K562 (cell line): ENCODE measurements around the gene GNA14. TPM values are rescaled to one million over a fixed set of nuclear protein-coding genes. Genes with fewer than 3 reads are reported as not detected.

Experiments used
- ATAC-seq: fragments of 200-7000 bp; cut with Tn5 transposase; 3 replicates; pipeline ENCODE4 v1.9.1; 2020; ENCODE audit warnings: moderate library complexity
- BruUV-seq: library from RNA; stranded (reverse); fragments of 400-500 nt; replicated peaks from 2 replicates; lab custom pipeline; 2021; lab: Mats Ljungman, UMichigan
- CTCF ChIA-PET: fragments of 300-600 bp; formaldehyde crosslinking; extraction: SDS; loops from one replicate; lab custom pipeline; 2021; ENCODE audit warnings: low intra/inter-chr PET ratio; lab: Yijun Ruan, JAX
- POLR2A ChIA-PET: fragments of 300-600, 350-650 bp; sonication (Branson Sonifier 250); formaldehyde crosslinking; extraction: SDS; loops from one replicate; lab custom pipeline; 2021; ENCODE audit warnings: antibody characterized with exemption, inconsistent platforms; lab: Yijun Ruan, JAX
- DNase-seq, 4 experiments: peaks; one replicate each; pipeline versions ENCODE4 v3.0.0 to v3.0.0-alpha.2; 2011 to 2018; ENCODE audit warnings: low spot score in 3 of 4, mixed read lengths in 3 of 4; ENCODE audit errors: extremely low read depth in 1 of 4
- FAIRE-seq: peaks from 2 replicates; lab custom pipeline; 2011; peaks lifted over from hg19 to GRCh38; lab: Jason Lieb, UNC
- H2AFZ ChIP-seq: 2 replicates; pipeline ENCODE4 v1.6.0; 2011; ENCODE audit warnings: low read depth, low read length, control low read depth, inconsistent platforms
- H3K27ac ChIP-seq: fragments of 200-600 bp; 3 replicates; pipeline ENCODE4 v1.8.0; 2011; ENCODE audit warnings: low read depth, mild to moderate bottlenecking, control low read depth, inconsistent platforms, low read length, moderate library complexity, mixed read lengths; ENCODE audit errors: extremely low read depth
- H3K27me3 ChIP-seq, 2 experiments: fragments of 300-600 bp in 1 of 2; 2 replicates in 1 of 2; 3 replicates in 1 of 2; pipeline versions ENCODE4 v1.6.0 to v1.8.0; 2011; ENCODE audit warnings: inconsistent platforms in 2 of 2, low read length in 2 of 2, mild to moderate bottlenecking in 1 of 2, mixed read lengths in 1 of 2, moderate library complexity in 1 of 2; ENCODE audit not compliant: control insufficient read depth in 2 of 2, insufficient read depth in 2 of 2
- H3K36me3 ChIP-seq: fragments of 300-600 bp; 3 replicates; pipeline ENCODE4 v1.8.0; 2011; ENCODE audit warnings: mild to moderate bottlenecking, low read length, inconsistent platforms; ENCODE audit not compliant: control insufficient read depth, insufficient read depth
- H3K4me1 ChIP-seq, 2 experiments: fragments of 200-600 bp in 1 of 2; replicated peaks in 1 of 2; 2 replicates in 1 of 2; 3 replicates in 1 of 2; pipeline versions ENCODE4 v1.5.1 to v1.8.0; 2011; ENCODE audit warnings: inconsistent platforms in 2 of 2, low read length in 2 of 2, mild to moderate bottlenecking in 1 of 2, mixed read lengths in 1 of 2, moderate library complexity in 1 of 2; ENCODE audit not compliant: control insufficient read depth in 2 of 2, insufficient read depth in 2 of 2
- H3K4me2 ChIP-seq: 2 replicates; pipeline ENCODE4 v1.6.1; 2011; ENCODE audit warnings: low read length, control low read depth, inconsistent platforms, mixed read lengths; ENCODE audit not compliant: insufficient read depth
- H3K4me3 ChIP-seq: fragments of 200-600 bp; sonication (generic), shearing (Covaris generic); 2 replicates; pipeline ENCODE4 v1.5.1; 2016; ENCODE audit warnings: control low read depth, inconsistent platforms
- H3K79me2 ChIP-seq: fragments of 200-600 bp; 3 replicates; pipeline ENCODE4 v1.8.0; 2011; ENCODE audit warnings: low read length, inconsistent platforms; ENCODE audit not compliant: control insufficient read depth, insufficient read depth
- H3K9ac ChIP-seq, 2 experiments: 2 replicates each; pipeline versions ENCODE4 v1.6.0 to v1.6.1; 2011; ENCODE audit warnings: low read depth in 2 of 2, low read length in 2 of 2, control low read depth in 1 of 2, inconsistent platforms in 1 of 2, mild to moderate bottlenecking in 1 of 2, mixed read lengths in 1 of 2; ENCODE audit not compliant: insufficient read depth in 1 of 2
- H3K9me1 ChIP-seq: one replicate; pipeline ENCODE4 v1.6.0; 2011; ENCODE audit warnings: inconsistent platforms, mild to moderate bottlenecking, low read length, moderate library complexity; ENCODE audit not compliant: control insufficient read depth, insufficient read depth
- H3K9me3 ChIP-seq: replicated peaks from 2 replicates; pipeline ENCODE4 v1.5.1; 2011; ENCODE audit warnings: low read depth, low read length, inconsistent platforms; ENCODE audit not compliant: control insufficient read depth, insufficient read depth
- H4K20me1 ChIP-seq: replicated peaks from 2 replicates; pipeline ENCODE4 v1.6.1; 2011; ENCODE audit warnings: low read length, inconsistent platforms, mixed read lengths; ENCODE audit not compliant: control insufficient read depth, insufficient read depth
- CHD4 ChIP-seq: fragments of 200-600 bp; sonication (generic); IDR thresholded peaks from 3 replicates; pipeline ENCODE4 v1.6.1; 2012; ENCODE audit warnings: low read depth, mild to moderate bottlenecking, mixed read lengths, low read length, inconsistent platforms; ENCODE audit not compliant: insufficient read depth, insufficient replicate concordance, poor library complexity, severe bottlenecking
- ELK3 ChIP-seq: fragments of 450-650 bp; formaldehyde crosslinking; IDR thresholded peaks from 2 replicates; pipeline ENCODE4 v1.4.0; 2020; ENCODE audit warnings: mild to moderate bottlenecking
- POLR2AphosphoS5 ChIP-seq: IDR thresholded peaks from 2 replicates; pipeline ENCODE4 v1.6.1; 2011; ENCODE audit warnings: mild to moderate bottlenecking, low read depth, low read length, moderate library complexity; ENCODE audit not compliant: control insufficient read depth, insufficient read depth
- XRCC4 ChIP-seq: IDR thresholded peaks from one replicate; pipeline ENCODE4 v1.6.1; 2011; ENCODE audit not compliant: insufficient read depth, insufficient read length; ENCODE audit errors: extremely low read depth
- ZNF511 ChIP-seq: sonication (generic); formaldehyde crosslinking; IDR thresholded peaks from 2 replicates; pipeline ENCODE4 v1.8.0; 2022; ENCODE audit warnings: mild to moderate bottlenecking, missing genetic modification reagents
- WGBS: fragments of 100-300 bp; shearing (Covaris generic); methylation state at CpG from one replicate; pipeline ENCODE4 v1.1.6; 2016; ENCODE audit warnings: low coverage, mixed read lengths; ENCODE audit not compliant: insufficient coverage; ENCODE audit errors: missing lambda C conversion rate; 5-methylcytosine and 5-hydroxymethylcytosine counted together
- in situ Hi-C: fragments of 300-500 bp; cut with MboI; formaldehyde crosslinking; loops from 4 replicates; pipeline ENCODE4 v1.15.0; 2018; ENCODE audit warnings: inconsistent platforms, mixed read lengths
- intact Hi-C: fragments of 100-400 bp; cut with micrococcal nuclease; formaldehyde crosslinking; loops from 2 replicates; pipeline ENCODE4 v1.14.2; 2022
- polyA plus RNA-seq, 8 experiments: library from polyadenylated mRNA; depleted of rRNA in 4 of 8; stranded (reverse) in 5 of 8; unstranded in 3 of 8; fragments of >200 nt; fragmentation: Nextera tagmentation in 2 of 8; fragmentation: Illumina TruSeq in 1 of 8; extraction: Ambion mirVana in 2 of 8; extraction: Trizol in 1 of 8; gene quantifications; 2 replicates each; pipeline versions ENCODE4 v1.2.1 to v1.2.3, GENCODE V29; 2011 to 2014; ENCODE audit warnings: inconsistent platforms in 1 of 8, missing spikeins in 1 of 8
- total RNA-seq, 7 experiments: library from RNA; depleted of rRNA in 6 of 7; stranded (reverse); fragments of >200 nt in 6 of 7; fragmentation: Illumina TruSeq in 2 of 7; extraction: Trizol in 2 of 7; gene quantifications; 2 replicates each; pipeline versions ENCODE4 v1.2.1 to v1.2.3, GENCODE V29; 2011 to 2021; ENCODE audit warnings: low replicate concordance in 1 of 7
- TF ChIP-seq, protein P1 (sequence below): fragments of 250-450 bp; sonication (Bioruptor Pico); IDR thresholded peaks from 2 replicates; pipeline ENCODE4 v1.5.0; 2021
- TF ChIP-seq, protein P2 (sequence below): fragments of 250-450 bp; sonication (Bioruptor Pico); IDR thresholded peaks from 2 replicates; pipeline ENCODE4 v1.9.0; 2021; ENCODE audit warnings: mild to moderate bottlenecking, inconsistent platforms
- TF ChIP-seq, protein P3 (sequence below), 2 experiments: IDR thresholded peaks; 2 replicates each; pipeline ENCODE4 v1.6.1; 2012; ENCODE audit warnings: improper control_type of control experiment in 2 of 2, low read depth in 2 of 2, low read length in 2 of 2, borderline replicate concordance in 1 of 2
- TF ChIP-seq, protein P4 (sequence below): fragments of 250-450 bp; sonication (Bioruptor Pico); IDR thresholded peaks from 2 replicates; pipeline ENCODE4 v1.8.0; 2022; ENCODE audit warnings: inconsistent platforms

The GNA14 gene
- total and polyA plus RNA-seq, 9 of the 15 experiments (the other 6 are each of a cell fraction or from before 2014, with no cell fraction given), result 0.03 to 0.11 (median 0.03) TPM; not detected in 6

- BruUV-seq, result no TSS peak
- H3K4me3 ChIP-seq, result no peak overlapping the region
- CTCF ChIA-PET, result no interaction called here
- ATAC-seq (no peak), FAIRE-seq (no peak), DNase-seq (no peak)
- no peak overlapping the region for H3K4me2 ChIP-seq
- H3K36me3 ChIP-seq, result no peaks in the 10 kb centered on the region
- H3K9me3 ChIP-seq, result no peaks in the 10 kb centered on the region
- no peak for TF ChIP-seq ELK3 (CRISPR knock-in tag)
- TF ChIP-seq, protein P1, sequence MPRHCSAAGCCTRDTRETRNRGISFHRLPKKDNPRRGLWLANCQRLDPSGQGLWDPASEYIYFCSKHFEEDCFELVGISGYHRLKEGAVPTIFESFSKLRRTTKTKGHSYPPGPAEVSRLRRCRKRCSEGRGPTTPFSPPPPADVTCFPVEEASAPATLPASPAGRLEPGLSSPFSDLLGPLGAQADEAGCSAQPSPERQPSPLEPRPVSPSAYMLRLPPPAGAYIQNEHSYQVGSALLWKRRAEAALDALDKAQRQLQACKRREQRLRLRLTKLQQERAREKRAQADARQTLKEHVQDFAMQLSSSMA (CRISPR knock-in tag), result no peak
- TF ChIP-seq, protein P2, sequence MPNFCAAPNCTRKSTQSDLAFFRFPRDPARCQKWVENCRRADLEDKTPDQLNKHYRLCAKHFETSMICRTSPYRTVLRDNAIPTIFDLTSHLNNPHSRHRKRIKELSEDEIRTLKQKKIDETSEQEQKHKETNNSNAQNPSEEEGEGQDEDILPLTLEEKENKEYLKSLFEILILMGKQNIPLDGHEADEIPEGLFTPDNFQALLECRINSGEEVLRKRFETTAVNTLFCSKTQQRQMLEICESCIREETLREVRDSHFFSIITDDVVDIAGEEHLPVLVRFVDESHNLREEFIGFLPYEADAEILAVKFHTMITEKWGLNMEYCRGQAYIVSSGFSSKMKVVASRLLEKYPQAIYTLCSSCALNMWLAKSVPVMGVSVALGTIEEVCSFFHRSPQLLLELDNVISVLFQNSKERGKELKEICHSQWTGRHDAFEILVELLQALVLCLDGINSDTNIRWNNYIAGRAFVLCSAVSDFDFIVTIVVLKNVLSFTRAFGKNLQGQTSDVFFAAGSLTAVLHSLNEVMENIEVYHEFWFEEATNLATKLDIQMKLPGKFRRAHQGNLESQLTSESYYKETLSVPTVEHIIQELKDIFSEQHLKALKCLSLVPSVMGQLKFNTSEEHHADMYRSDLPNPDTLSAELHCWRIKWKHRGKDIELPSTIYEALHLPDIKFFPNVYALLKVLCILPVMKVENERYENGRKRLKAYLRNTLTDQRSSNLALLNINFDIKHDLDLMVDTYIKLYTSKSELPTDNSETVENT, result no peak
- no peak for TF ChIP-seq XRCC4
- TF ChIP-seq, protein P3, sequence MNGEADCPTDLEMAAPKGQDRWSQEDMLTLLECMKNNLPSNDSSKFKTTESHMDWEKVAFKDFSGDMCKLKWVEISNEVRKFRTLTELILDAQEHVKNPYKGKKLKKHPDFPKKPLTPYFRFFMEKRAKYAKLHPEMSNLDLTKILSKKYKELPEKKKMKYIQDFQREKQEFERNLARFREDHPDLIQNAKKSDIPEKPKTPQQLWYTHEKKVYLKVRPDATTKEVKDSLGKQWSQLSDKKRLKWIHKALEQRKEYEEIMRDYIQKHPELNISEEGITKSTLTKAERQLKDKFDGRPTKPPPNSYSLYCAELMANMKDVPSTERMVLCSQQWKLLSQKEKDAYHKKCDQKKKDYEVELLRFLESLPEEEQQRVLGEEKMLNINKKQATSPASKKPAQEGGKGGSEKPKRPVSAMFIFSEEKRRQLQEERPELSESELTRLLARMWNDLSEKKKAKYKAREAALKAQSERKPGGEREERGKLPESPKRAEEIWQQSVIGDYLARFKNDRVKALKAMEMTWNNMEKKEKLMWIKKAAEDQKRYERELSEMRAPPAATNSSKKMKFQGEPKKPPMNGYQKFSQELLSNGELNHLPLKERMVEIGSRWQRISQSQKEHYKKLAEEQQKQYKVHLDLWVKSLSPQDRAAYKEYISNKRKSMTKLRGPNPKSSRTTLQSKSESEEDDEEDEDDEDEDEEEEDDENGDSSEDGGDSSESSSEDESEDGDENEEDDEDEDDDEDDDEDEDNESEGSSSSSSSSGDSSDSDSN (IDR thresholded peaks at IDR 0.05; ENCODE audit: borderline replicate concordance in 1 of 2, low read depth in 2 of 2, low read length in 2 of 2), result no peak
- TF ChIP-seq, protein P4, sequence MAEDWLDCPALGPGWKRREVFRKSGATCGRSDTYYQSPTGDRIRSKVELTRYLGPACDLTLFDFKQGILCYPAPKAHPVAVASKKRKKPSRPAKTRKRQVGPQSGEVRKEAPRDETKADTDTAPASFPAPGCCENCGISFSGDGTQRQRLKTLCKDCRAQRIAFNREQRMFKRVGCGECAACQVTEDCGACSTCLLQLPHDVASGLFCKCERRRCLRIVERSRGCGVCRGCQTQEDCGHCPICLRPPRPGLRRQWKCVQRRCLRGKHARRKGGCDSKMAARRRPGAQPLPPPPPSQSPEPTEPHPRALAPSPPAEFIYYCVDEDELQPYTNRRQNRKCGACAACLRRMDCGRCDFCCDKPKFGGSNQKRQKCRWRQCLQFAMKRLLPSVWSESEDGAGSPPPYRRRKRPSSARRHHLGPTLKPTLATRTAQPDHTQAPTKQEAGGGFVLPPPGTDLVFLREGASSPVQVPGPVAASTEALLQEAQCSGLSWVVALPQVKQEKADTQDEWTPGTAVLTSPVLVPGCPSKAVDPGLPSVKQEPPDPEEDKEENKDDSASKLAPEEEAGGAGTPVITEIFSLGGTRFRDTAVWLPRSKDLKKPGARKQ, result no peak
- no peak for TF ChIP-seq POLR2AphosphoS5
- no peak for TF ChIP-seq CHD4
- TF ChIP-seq ZNF511, result no peak
- H3K79me2 ChIP-seq, result no peaks in the 10 kb centered on the region
- WGBS, result 0% methylated on average over 8 of the region's 8 CpGs
- H3K27ac ChIP-seq, result no peak overlapping the region
- in situ Hi-C loops, result no loop called here
- no peaks in the 10 kb centered on the region for H3K9me1 ChIP-seq
- H3K27me3 ChIP-seq, result peaks cover 0 to 17% of the 10 kb centered on the region in 2 experiments; a peak in 2 of 5 replicates
- POLR2A ChIA-PET, result no interaction called here
- no peak overlapping the region for H2AFZ ChIP-seq
- no peak overlapping the region for H3K9ac ChIP-seq
- intact Hi-C loops, result no loop called here
- H4K20me1 ChIP-seq, result no peaks in the 10 kb centered on the region
- no peaks in the 10 kb centered on the region; a peak in 1 of 5 replicates for H3K4me1 ChIP-seq
These were observed 187.2 kb downstream of the GNA14 start for GRCh38 chr9:77460938-77461337.
